Neuronal stem cell (in vitro differentiated cells): ENCODE measurements around the gene SLC8B1.
A peak's percentile ranks its signal among the peaks of the same experiment; 100 is the strongest.

Experiments
- DNase-seq: peaks from one replicate; pipeline ENCODE4 v3.0.0-alpha.2; 2013; ENCODE audit warnings: low spot score
- H2AFZ ChIP-seq: one replicate; pipeline ENCODE4 v1.6.1; 2013; ENCODE audit warnings: mild to moderate bottlenecking, low read length, inconsistent platforms
- H2AK5ac ChIP-seq: 2 replicates; pipeline ENCODE4 v1.6.1; 2013; ENCODE audit warnings: low read depth, mild to moderate bottlenecking, inconsistent platforms, low read length, moderate library complexity, mixed read lengths
- H2BK120ac ChIP-seq: 2 replicates; pipeline ENCODE4 v1.6.1; 2013; ENCODE audit warnings: low read depth, mild to moderate bottlenecking, inconsistent platforms, low read length, moderate library complexity, mixed read lengths
- H2BK12ac ChIP-seq: one replicate; pipeline ENCODE4 v1.6.1; 2013; ENCODE audit warnings: low read length, inconsistent platforms
- H2BK15ac ChIP-seq: 2 replicates; pipeline ENCODE4 v1.6.1; 2013; ENCODE audit warnings: mild to moderate bottlenecking, low read length, inconsistent platforms, mixed read lengths
- H2BK5ac ChIP-seq: one replicate; pipeline ENCODE4 v1.6.1; 2013; ENCODE audit warnings: inconsistent platforms, mild to moderate bottlenecking, low read length, moderate library complexity
- H3K14ac ChIP-seq: one replicate; pipeline ENCODE4 v1.6.1; 2013; ENCODE audit warnings: low read length, inconsistent platforms
- H3K18ac ChIP-seq: 2 replicates; pipeline ENCODE4 v1.6.1; 2013; ENCODE audit warnings: low read length, inconsistent platforms
- H3K23ac ChIP-seq: 2 replicates; pipeline ENCODE4 v1.6.1; 2013; ENCODE audit warnings: low read depth, mild to moderate bottlenecking, mixed read lengths, low read length, inconsistent platforms; ENCODE audit not compliant: poor library complexity
- H3K27ac ChIP-seq: replicated peaks from 3 replicates; pipeline ENCODE4 v1.5.1; 2013; ENCODE audit warnings: low read length, inconsistent platforms
- H3K27me3 ChIP-seq, 3 experiments: 2 replicates each; pipeline ENCODE4 v1.6.1; 2013; ENCODE audit warnings: low read length in 3 of 3, mild to moderate bottlenecking in 2 of 3, inconsistent platforms in 1 of 3, low read depth in 1 of 3, mixed read lengths in 1 of 3, moderate library complexity in 1 of 3; ENCODE audit not compliant: control insufficient read depth in 3 of 3, insufficient read depth in 3 of 3
- H3K36me3 ChIP-seq, 2 donors: replicated peaks in 1 of 2; 2 replicates each; pipeline ENCODE4 v1.6.1; 2013; ENCODE audit warnings: low read length in 2 of 2; ENCODE audit not compliant: control insufficient read depth in 2 of 2, insufficient read depth in 2 of 2
- H3K4ac ChIP-seq: 2 replicates; pipeline ENCODE4 v1.6.1; 2013; ENCODE audit warnings: inconsistent platforms, mild to moderate bottlenecking, low read length, moderate library complexity
- H3K4me1 ChIP-seq, 2 donors: 1 replicate in 1 of 2; 2 replicates in 1 of 2; pipeline ENCODE4 v1.6.1; 2013; ENCODE audit warnings: low read length in 2 of 2, low read depth in 1 of 2; ENCODE audit not compliant: control insufficient read depth in 2 of 2, insufficient read depth in 1 of 2
- H3K4me2 ChIP-seq: one replicate; pipeline ENCODE4 v1.6.1; 2013; ENCODE audit warnings: mild to moderate bottlenecking, low read length, inconsistent platforms; ENCODE audit not compliant: insufficient read depth, poor library complexity, severe bottlenecking
- H3K4me3 ChIP-seq, 2 donors: 2 replicates each; pipeline ENCODE4 v1.5.1; 2013; ENCODE audit warnings: low read length in 2 of 2, mild to moderate bottlenecking in 2 of 2, inconsistent platforms in 1 of 2, moderate library complexity in 1 of 2
- H3K79me1 ChIP-seq: one replicate; pipeline ENCODE4 v1.6.1; 2013; ENCODE audit warnings: low read depth, mild to moderate bottlenecking, inconsistent platforms, low read length, moderate library complexity
- H3K9ac ChIP-seq: one replicate; pipeline ENCODE4 v1.6.1; 2013; ENCODE audit warnings: mild to moderate bottlenecking, low read depth, low read length, inconsistent platforms; ENCODE audit not compliant: poor library complexity
- H3K9me3 ChIP-seq, 2 donors: replicated peaks in 1 of 2; 2 replicates each; pipeline versions ENCODE3 to v1.6.1; 2013; ENCODE audit warnings: low read length in 2 of 2, mild to moderate bottlenecking in 2 of 2, inconsistent platforms in 1 of 2, low read depth in 1 of 2, mixed read lengths in 1 of 2, moderate library complexity in 1 of 2; ENCODE audit not compliant: control insufficient read depth in 2 of 2, insufficient read depth in 1 of 2
- H4K8ac ChIP-seq: one replicate; pipeline ENCODE4 v1.6.1; 2013; ENCODE audit warnings: low read depth, mild to moderate bottlenecking, inconsistent platforms, low read length, moderate library complexity
- H4K91ac ChIP-seq: one replicate; pipeline ENCODE4 v1.6.1; 2013; ENCODE audit warnings: low read length, low read depth, mild to moderate bottlenecking, inconsistent platforms; ENCODE audit not compliant: poor library complexity
- WGBS, 2 donors: extraction: QIAGEN DNeasy Blood & Tissue Kit; methylation state at CpG; one replicate each; pipeline ENCODE4 v1.1.7; 2013; ENCODE audit warnings: missing lambda C conversion rate in 2 of 2, mixed read lengths in 1 of 2; ENCODE audit not compliant: insufficient read length in 2 of 2, insufficient replicate concordance in 1 of 2; ENCODE audit errors: extremely low coverage in 2 of 2; 5-methylcytosine and 5-hydroxymethylcytosine counted together

SLC8B1 gene

GRCh38 chr12:113320401-113320800, 14.5 kb downstream of the SLC8B1 start:
- H3K4me2 ChIP-seq, result no peak overlapping the region
- no peak for DNase-seq
- peak overlapping the region; percentile 82 for H3K23ac ChIP-seq
- H3K4me3 ChIP-seq, result peak overlapping the region in 1 of 2 donors; percentile 11
- no peak overlapping the region for H4K91ac ChIP-seq
- H3K79me1 ChIP-seq, result no peaks in the 10 kb centered on the region
- H3K36me3 ChIP-seq, result peaks cover 4 to 20% of the 10 kb centered on the region in 2 donors
- no peak overlapping the region for H2AFZ ChIP-seq
- no peaks in the 10 kb centered on the region for H3K27me3 ChIP-seq
- H3K18ac ChIP-seq, result peak overlapping the region; percentile 75
- peak overlapping the region; percentile 66 for H2AK5ac ChIP-seq
- H2BK12ac ChIP-seq, result peak overlapping the region; percentile 79
- H3K27ac ChIP-seq, result no peak overlapping the region
- no peak overlapping the region for H4K8ac ChIP-seq
- no CpG with 5 or more reads among the region's 12 CpGs for WGBS, 2 donors
- no peaks in the 10 kb centered on the region for H3K4me1 ChIP-seq
- H3K9me3 ChIP-seq, result peaks cover 5% of the 10 kb centered on the region in 2 donors
- H3K4ac ChIP-seq, result no peak overlapping the region
- no peak overlapping the region for H2BK120ac ChIP-seq
- H2BK5ac ChIP-seq, result no peak overlapping the region
- H3K9ac ChIP-seq, result no peak overlapping the region
- H2BK15ac ChIP-seq, result peak overlapping the region; percentile 64
- H3K14ac ChIP-seq, result peak overlapping the region; percentile 78

GRCh38 chr12:113318900-113319628, 15.8 kb downstream of the SLC8B1 start:
- no peak overlapping the region for H3K4me2 ChIP-seq
- no peak overlapping the region for H2BK15ac ChIP-seq
- peaks cover 4 to 30% of the 10 kb centered on the region in 2 donors for H3K36me3 ChIP-seq
- no peaks in the 10 kb centered on the region for H3K27me3 ChIP-seq
- no peak overlapping the region for H2BK120ac ChIP-seq
- H3K4me1 ChIP-seq, result peaks cover 0 to 2% of the 10 kb centered on the region in 2 donors
- H2AK5ac ChIP-seq, result peak overlapping the region; percentile 6
- H4K8ac ChIP-seq, result no peak overlapping the region
- no peak overlapping the region for H3K18ac ChIP-seq
- no peak overlapping the region for H3K4me3 ChIP-seq
- H2BK5ac ChIP-seq, result no peak overlapping the region
- no peak overlapping the region for H4K91ac ChIP-seq
- H2BK12ac ChIP-seq, result no peak overlapping the region
- H3K27ac ChIP-seq, result no peak overlapping the region
- H3K9ac ChIP-seq, result no peak overlapping the region
- no peak overlapping the region for H3K23ac ChIP-seq
- no CpG with 5 or more reads among the region's 15 CpGs for WGBS, 2 donors
- no peak for DNase-seq
- no peak overlapping the region for H2AFZ ChIP-seq
- H3K9me3 ChIP-seq, result peaks cover 5% of the 10 kb centered on the region in 2 donors
- H3K14ac ChIP-seq, result no peak overlapping the region
- no peaks in the 10 kb centered on the region for H3K79me1 ChIP-seq
- H3K4ac ChIP-seq, result no peak overlapping the region

GRCh38 chr12:113318046-113318656, 16.8 kb downstream of the SLC8B1 start:
- Histone ChIP-seq H2BK15ac (no peak overlapping the region), H3K9ac (no peak overlapping the region), H2AFZ (no peak overlapping the region), H3K18ac (no peak overlapping the region), H4K91ac (peak overlapping the region; percentile 31), H3K4ac (no peak overlapping the region), H3K27ac (no peak overlapping the region), H2AK5ac (no peak overlapping the region), H3K79me1 (no peaks in the 10 kb centered on the region), H3K4me2 (no peak overlapping the region), H2BK120ac (no peak overlapping the region), H3K36me3 (peaks cover 4 to 32% of the 10 kb centered on the region in 2 donors), H3K27me3 (no peaks in the 10 kb centered on the region), H3K9me3 (peaks cover 5% of the 10 kb centered on the region in 2 donors), H3K4me1 (peaks cover 0 to 3% of the 10 kb centered on the region in 2 donors), H4K8ac (peak overlapping the region; percentile 43), H2BK12ac (no peak overlapping the region), H3K4me3 (no peak overlapping the region), H3K23ac (no peak overlapping the region), H2BK5ac (no peak overlapping the region), H3K14ac (no peak overlapping the region)
- no CpG with 5 or more reads among the region's 4 CpGs for WGBS, 2 donors
- DNase-seq, result no peak

- Histone ChIP-seq H3K9ac (no peak overlapping the region), H4K8ac (no peak overlapping the region), H3K27ac (no peak overlapping the region), H3K9me3 (peaks cover 4 to 5% of the 10 kb centered on the region in 2 donors), H3K27me3 (no peaks in the 10 kb centered on the region), H3K18ac (no peak overlapping the region), H3K14ac (no peak overlapping the region), H2BK5ac (no peak overlapping the region), H3K79me1 (no peaks in the 10 kb centered on the region), H3K4me1 (peaks cover 0 to 3% of the 10 kb centered on the region in 2 donors), H2AFZ (no peak overlapping the region), H3K36me3 (peaks cover 4 to 32% of the 10 kb centered on the region in 2 donors), H2BK120ac (no peak overlapping the region), H2AK5ac (peak overlapping the region; percentile 12), H3K4ac (no peak overlapping the region), H3K4me2 (no peak overlapping the region), H3K4me3 (no peak overlapping the region), H4K91ac (no peak overlapping the region), H2BK15ac (no peak overlapping the region), H2BK12ac (no peak overlapping the region), H3K23ac (no peak overlapping the region)
- no peak for DNase-seq
- WGBS, 2 donors, result no CpG with 5 or more reads among the region's 6 CpGs
These were observed 17.8 kb downstream of the SLC8B1 start for GRCh38 chr12:113317122-113317521.
